Stimulated activated CD4-positive, alpha-beta T cell treated with anti-CD3 and anti-CD28 coated beads, Interleukin-15, amount 100 ng/mL, for 24 hours (primary cell): ENCODE data around the gene RHOV.
"Not testable (repeated sequence)": the region's sequence is repeated elsewhere in the genome, so short reads cannot be mapped to it uniquely, and the experiment has no call there.

Experiments
- DNase-seq: peaks from one replicate; pipeline ENCODE4 v3.0.0-alpha.2; 2020

RHOV gene

GRCh38 chr15:40871749-40872617 lies 2.1 kb downstream of the RHOV start:
- DNase-seq: peak; percentile 40

GRCh38 chr15:40870716-40871115 lies 3.3 kb downstream of the RHOV start:
- DNase-seq: no peak

- no peak for DNase-seq
Measured at GRCh38 chr15:40869686-40870085, 4.3 kb downstream of the RHOV start.

- DNase-seq: no peak
Measured at GRCh38 chr15:40867199-40867598, 6.8 kb downstream of the RHOV start.

- no peak for DNase-seq
Measured at GRCh38 chr15:40863660-40864270, 10.3 kb downstream of the RHOV start.

- not testable (repeated sequence) for DNase-seq
Measured at GRCh38 chr15:40861147-40861546, 12.9 kb downstream of the RHOV start.

GRCh38 chr15:40859206-40859851 lies 14.7 kb downstream of the RHOV start:
- DNase-seq: peak; percentile 91

- DNase-seq: no peak
Measured at GRCh38 chr15:40858706-40859105, 15.3 kb downstream of the RHOV start.

GRCh38 chr15:40857601-40858341 lies 16.3 kb downstream of the RHOV start:
- peak; percentile 85 for DNase-seq

- no peak for DNase-seq
Measured at GRCh38 chr15:40856746-40857145, 17.3 kb downstream of the RHOV start.

- no peak for DNase-seq
Measured at GRCh38 chr15:40855706-40856234, 18.3 kb downstream of the RHOV start.

GRCh38 chr15:40854161-40854560 lies 19.9 kb downstream of the RHOV start:
- no peak for DNase-seq

- DNase-seq: no peak
Measured at GRCh38 chr15:40853241-40853890, 20.7 kb downstream of the RHOV start.

GRCh38 chr15:40852529-40852928 lies 21.5 kb downstream of the RHOV start:
- no peak for DNase-seq

GRCh38 chr15:40850576-40851112 lies 23.4 kb downstream of the RHOV start:
- DNase-seq: no peak

- DNase-seq: peak; percentile 18
Measured at GRCh38 chr15:40847223-40847961, 26.6 kb downstream of the RHOV start.

GRCh38 chr15:40846841-40847222 lies 27.2 kb downstream of the RHOV start:
- DNase-seq: no peak

GRCh38 chr15:40845511-40846284 lies 28.3 kb downstream of the RHOV start:
- no peak for DNase-seq

- DNase-seq: no peak
Measured at GRCh38 chr15:40845036-40845435, 29.0 kb downstream of the RHOV start.

- peak; percentile 57 for DNase-seq
Measured at GRCh38 chr15:40844696-40845030, 29.4 kb downstream of the RHOV start.
